Nephron (organoid): ENCODE data around the gene SMIM38.
A peak's percentile ranks its signal among the peaks of the same experiment; 100 is the strongest.

Source experiments
- H3K27ac Mint-ChIP-seq, 3 experiments: 2 replicates each; pipeline ENCODE4 v1.8.0; 2020; ENCODE audit warnings: mixed read lengths in 3 of 3, mild to moderate bottlenecking in 2 of 3, moderate library complexity in 1 of 3
- H3K27me3 Mint-ChIP-seq: 2 replicates; pipeline ENCODE4 v1.8.0; 2021; ENCODE audit warnings: low read depth, mild to moderate bottlenecking, moderate library complexity, mixed read lengths
- H3K36me3 Mint-ChIP-seq: 2 replicates; pipeline ENCODE4 v1.8.0; 2020; ENCODE audit warnings: low read depth, mixed read lengths
- H3K4me1 Mint-ChIP-seq: 2 replicates; pipeline ENCODE4 v1.8.0; 2020; ENCODE audit warnings: mixed read lengths
- H3K4me3 Mint-ChIP-seq, 3 experiments: 2 replicates each; pipeline ENCODE4 v1.8.0; 2020; ENCODE audit warnings: mild to moderate bottlenecking in 3 of 3, mixed read lengths in 3 of 3, moderate library complexity in 2 of 3
- H3K9me3 Mint-ChIP-seq: 2 replicates; pipeline ENCODE4 v1.8.0; 2020; ENCODE audit warnings: mixed read lengths
- CTCF ChIP-seq, 3 experiments: fragments of 200-600 bp; sonication (generic); IDR thresholded peaks; one replicate each; pipeline ENCODE4 v1.5.0; 2021; ENCODE audit warnings: antibody characterized with exemption in 3 of 3; ENCODE audit not compliant: unreplicated experiment in 3 of 3

The SMIM38 gene

GRCh38 chr11:69109101-69109500 is 46.6 kb upstream of the SMIM38 start:
- H3K4me3 Mint-ChIP-seq = no peak overlapping the region
- peaks cover 10% of the 10 kb centered on the region for H3K4me1 Mint-ChIP-seq
- no peak overlapping the region for H3K27ac Mint-ChIP-seq
- H3K9me3 Mint-ChIP-seq = peaks cover 11% of the 10 kb centered on the region
- H3K36me3 Mint-ChIP-seq = peaks cover 13% of the 10 kb centered on the region
- no peak for TF ChIP-seq CTCF (IDR thresholded peaks at IDR 0.05; ENCODE audit: unreplicated experiment in 3 of 3)
- peaks cover 19% of the 10 kb centered on the region for H3K27me3 Mint-ChIP-seq

- Mint-ChIP-seq H3K9me3 (peaks cover 11% of the 10 kb centered on the region), H3K27ac (no peak overlapping the region), H3K4me3 (no peak overlapping the region), H3K27me3 (peaks cover 21% of the 10 kb centered on the region), H3K4me1 (peaks cover 17% of the 10 kb centered on the region), H3K36me3 (peaks cover 13% of the 10 kb centered on the region)
- TF ChIP-seq CTCF (IDR thresholded peaks at IDR 0.05; ENCODE audit: unreplicated experiment in 3 of 3) = no peak
These were observed 45.3 kb upstream of the SMIM38 start for GRCh38 chr11:69110451-69110850.

- Mint-ChIP-seq H3K36me3 (peaks cover 10% of the 10 kb centered on the region), H3K4me3 (no peak overlapping the region), H3K9me3 (peaks cover 11% of the 10 kb centered on the region), H3K4me1 (peaks cover 18% of the 10 kb centered on the region), H3K27me3 (peaks cover 21% of the 10 kb centered on the region), H3K27ac (peak overlapping the region; percentile 65 to 88 (median 73))
- TF ChIP-seq CTCF (IDR thresholded peaks at IDR 0.05; ENCODE audit: unreplicated experiment in 3 of 3) = no peak
These were observed 43.9 kb upstream of the SMIM38 start for GRCh38 chr11:69111624-69112542.

- Mint-ChIP-seq H3K4me3 (no peak overlapping the region), H3K27ac (peak overlapping the region; percentile 7 to 34 (median 26)), H3K9me3 (peaks cover 11% of the 10 kb centered on the region), H3K27me3 (peaks cover 28% of the 10 kb centered on the region), H3K4me1 (peaks cover 18% of the 10 kb centered on the region), H3K36me3 (peaks cover 8% of the 10 kb centered on the region)
- no peak for TF ChIP-seq CTCF (IDR thresholded peaks at IDR 0.05; ENCODE audit: unreplicated experiment in 3 of 3)
These were observed 42.5 kb upstream of the SMIM38 start for GRCh38 chr11:69113226-69113625.

GRCh38 chr11:69113646-69114340 is 41.9 kb upstream of the SMIM38 start:
- Mint-ChIP-seq H3K27me3 (peaks cover 24% of the 10 kb centered on the region), H3K9me3 (peaks cover 11% of the 10 kb centered on the region), H3K4me1 (peaks cover 18% of the 10 kb centered on the region), H3K27ac (peak overlapping the region in 2 of 3 experiments; percentile 7 to 26), H3K36me3 (peaks cover 6% of the 10 kb centered on the region), H3K4me3 (no peak overlapping the region)
- TF ChIP-seq CTCF (IDR thresholded peaks at IDR 0.05; ENCODE audit: unreplicated experiment in 3 of 3) = no peak
